ENCODE data around the gene TRIM25.

DNA sequence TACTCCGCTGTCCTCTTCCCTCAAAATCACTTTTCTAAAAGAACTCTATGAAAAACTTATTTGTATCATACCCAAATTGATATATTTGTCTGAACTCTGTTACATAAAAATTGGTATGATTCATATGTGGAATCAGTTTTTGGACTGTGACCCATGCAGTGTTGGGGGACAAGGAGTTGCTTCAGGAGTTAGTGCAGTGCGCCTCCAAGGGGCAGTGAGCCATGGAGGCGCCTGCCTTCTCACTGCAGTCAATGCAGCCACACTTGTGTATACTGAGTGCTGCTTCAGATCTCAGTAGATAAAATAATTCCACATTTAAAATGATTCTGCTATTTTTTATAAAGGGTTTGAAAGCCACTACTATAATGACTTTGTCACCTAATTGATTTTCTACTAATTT lies 47.4 kb downstream of the TRIM25 start:
- TF ChIP-seq, protein P1, sequence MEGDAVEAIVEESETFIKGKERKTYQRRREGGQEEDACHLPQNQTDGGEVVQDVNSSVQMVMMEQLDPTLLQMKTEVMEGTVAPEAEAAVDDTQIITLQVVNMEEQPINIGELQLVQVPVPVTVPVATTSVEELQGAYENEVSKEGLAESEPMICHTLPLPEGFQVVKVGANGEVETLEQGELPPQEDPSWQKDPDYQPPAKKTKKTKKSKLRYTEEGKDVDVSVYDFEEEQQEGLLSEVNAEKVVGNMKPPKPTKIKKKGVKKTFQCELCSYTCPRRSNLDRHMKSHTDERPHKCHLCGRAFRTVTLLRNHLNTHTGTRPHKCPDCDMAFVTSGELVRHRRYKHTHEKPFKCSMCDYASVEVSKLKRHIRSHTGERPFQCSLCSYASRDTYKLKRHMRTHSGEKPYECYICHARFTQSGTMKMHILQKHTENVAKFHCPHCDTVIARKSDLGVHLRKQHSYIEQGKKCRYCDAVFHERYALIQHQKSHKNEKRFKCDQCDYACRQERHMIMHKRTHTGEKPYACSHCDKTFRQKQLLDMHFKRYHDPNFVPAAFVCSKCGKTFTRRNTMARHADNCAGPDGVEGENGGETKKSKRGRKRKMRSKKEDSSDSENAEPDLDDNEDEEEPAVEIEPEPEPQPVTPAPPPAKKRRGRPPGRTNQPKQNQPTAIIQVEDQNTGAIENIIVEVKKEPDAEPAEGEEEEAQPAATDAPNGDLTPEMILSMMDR (IDR thresholded peaks at IDR 0.05): no peak
- no peak for TF ChIP-seq POLR2A (IDR thresholded peaks at IDR 0.05)
